HG03060 (cell line): ENCODE results near the gene FHAD1.
"Not testable (repeated sequence)": the region's sequence is repeated elsewhere in the genome, so short reads cannot be mapped to it uniquely, and the experiment has no call there.

Experiments
- ATAC-seq: cut with Tn5 transposase; IDR thresholded peaks from one replicate; pipeline ENCODE4 v1.9.1; 2021; ENCODE audit warnings: low read depth, moderate number of reproducible peaks; ENCODE audit not compliant: unreplicated experiment

The FHAD1 gene

DNA sequence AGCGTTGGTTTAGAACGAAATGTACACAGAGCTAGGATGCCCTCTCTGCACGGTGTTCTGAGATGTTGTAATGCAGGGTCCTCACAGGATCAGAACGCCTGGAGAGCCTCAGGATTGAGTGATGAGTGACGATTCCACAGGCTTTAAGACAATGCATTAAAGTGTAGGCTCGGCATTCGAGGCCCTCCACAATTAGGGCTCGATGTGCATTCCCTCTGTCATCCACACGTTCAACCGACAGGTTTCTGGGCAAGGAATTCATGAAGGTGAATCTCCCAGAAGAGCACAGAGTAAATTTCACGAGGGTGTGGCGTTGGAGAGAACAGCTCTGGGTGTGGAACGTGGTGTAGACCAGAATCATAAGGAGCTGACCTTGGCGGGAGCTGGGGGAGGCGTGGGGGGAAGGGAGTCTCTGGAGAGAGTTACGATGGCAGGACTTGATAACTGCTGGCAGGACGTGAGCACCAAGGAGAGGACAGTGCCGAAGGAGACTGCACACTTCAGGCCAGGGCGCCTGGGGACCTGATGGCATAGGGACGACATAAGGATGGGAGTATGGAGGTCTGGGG is 111.6 kb downstream of the FHAD1 start:
- ATAC-seq: no peak

DNA sequence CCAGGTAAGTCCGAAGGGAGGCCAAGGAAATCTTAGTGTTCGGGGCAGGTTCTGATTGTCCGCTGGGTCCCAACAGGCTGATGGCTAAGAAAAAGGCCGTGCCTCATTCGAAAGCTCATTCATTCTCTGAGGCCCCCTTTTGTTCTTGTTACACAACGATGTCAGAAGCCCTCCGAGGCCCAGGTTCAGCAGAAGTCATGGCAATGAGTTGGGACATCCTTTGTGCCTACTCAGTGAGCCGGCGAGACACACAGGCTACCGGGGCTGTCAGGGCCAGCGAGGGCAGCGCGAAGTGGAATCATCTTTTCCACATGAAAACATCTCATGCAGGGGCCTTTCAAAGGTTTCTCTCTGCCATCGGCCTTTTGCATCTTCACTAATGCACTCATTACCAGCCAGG is 113.7 kb downstream of the FHAD1 start:
- no peak for ATAC-seq

DNA sequence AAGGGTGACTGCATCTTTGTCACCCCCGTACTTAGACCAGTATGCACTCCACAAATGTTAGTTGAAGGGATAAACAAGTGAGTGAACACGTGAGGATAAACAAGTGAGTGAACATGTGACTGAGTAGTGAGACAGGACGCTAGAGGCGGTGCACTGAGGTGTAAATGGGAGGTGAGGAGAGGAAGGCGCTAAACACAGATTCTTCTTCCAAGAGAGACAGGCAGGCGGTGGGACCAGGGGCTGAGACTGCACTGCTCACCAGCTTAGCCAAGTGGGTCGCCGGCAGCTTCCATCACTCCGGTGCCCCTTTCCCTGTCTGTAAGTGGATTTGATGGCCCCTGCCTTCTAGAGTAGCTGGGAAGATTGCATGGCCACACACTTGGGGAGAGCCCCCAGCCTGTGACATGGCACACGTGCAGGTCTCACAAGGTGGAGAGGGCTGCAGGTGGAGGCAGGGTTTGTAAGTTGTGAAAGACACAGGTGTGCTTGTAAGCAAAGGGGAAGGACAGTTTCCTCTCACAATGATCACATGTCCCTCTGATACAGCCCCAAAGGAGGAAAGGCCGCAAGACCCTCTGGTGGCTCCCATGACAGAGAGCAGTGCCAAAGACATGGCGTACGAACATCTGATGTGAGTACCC is 115.2 kb downstream of the FHAD1 start:
- no peak for ATAC-seq

DNA sequence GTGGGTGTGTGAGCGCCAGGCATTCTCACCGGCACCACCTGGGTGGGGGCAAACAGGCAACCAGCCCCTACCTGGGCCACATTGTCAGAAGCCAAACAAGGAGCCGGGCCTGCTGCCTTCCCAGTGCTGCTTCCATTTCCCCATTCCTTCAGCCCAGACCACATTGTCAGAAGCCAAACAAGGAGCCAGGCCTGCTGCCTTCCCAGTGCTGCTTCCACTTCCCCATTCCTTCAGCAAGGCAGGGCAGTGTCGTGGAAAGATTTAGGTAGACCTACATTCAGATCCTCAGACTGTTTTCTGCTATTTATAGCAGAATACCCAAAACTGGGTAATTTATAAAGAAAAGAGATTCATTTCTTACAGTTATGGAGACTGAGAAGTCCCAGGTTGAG is 115.7 kb downstream of the FHAD1 start:
- no peak for ATAC-seq

DNA sequence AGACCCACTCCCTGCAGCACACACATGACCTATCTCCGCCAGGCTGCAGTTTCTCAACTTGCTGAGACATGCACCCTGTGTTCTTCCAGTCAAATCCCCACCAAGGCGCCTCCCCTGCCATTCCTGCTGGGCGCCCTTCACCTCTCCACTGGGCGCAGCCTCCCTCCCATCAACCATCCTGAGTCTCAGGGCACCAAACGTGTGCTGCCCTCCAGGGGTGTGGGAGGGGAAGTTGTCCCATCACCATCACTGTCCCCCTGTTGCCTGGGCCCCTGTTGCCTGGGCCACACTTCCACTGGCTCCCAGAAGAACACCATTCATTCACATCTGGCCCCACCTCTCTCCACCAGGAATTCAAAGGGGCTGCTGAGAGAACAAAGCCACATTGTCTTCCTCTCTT is 117.7 kb downstream of the FHAD1 start:
- ATAC-seq: no peak

DNA sequence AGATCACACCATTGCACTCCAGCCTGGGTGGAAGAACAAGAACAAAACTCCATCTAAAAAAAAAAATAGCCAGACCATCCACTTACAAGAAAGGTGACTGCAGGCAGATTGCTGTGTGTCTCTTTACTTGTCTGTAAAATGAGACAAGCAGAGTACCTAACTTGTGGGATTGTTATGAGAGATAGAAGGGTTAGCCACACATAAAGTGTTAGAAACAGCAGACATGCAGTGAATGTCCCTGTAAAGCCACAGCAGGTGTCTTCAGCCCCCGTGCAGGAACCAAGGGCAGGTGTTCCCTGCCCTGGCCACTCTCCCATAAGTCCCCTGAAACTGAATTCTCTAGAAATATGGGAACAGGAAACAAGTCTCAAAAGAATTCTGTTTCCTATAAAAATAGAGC is 121.9 kb downstream of the FHAD1 start:
- no peak for ATAC-seq

DNA sequence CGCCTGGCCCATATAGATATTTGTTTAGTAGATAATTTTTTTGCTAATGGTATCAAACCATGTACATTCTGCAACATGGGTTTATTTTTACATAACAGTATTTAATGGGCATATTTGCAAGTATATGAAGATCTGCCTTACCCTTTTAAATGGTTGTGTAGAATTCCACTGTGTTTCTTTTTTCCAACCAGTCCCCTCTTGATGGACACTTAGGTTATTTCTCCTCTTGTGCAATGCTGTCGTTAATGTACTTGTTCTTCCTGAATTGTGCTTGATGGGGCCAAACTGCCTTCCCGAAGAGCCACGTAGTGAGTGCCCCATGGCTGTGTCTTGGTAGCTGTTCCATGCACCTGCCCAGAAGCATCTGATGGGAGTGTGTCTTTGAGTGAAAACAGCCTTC is 123.2 kb downstream of the FHAD1 start:
- no peak for ATAC-seq

DNA sequence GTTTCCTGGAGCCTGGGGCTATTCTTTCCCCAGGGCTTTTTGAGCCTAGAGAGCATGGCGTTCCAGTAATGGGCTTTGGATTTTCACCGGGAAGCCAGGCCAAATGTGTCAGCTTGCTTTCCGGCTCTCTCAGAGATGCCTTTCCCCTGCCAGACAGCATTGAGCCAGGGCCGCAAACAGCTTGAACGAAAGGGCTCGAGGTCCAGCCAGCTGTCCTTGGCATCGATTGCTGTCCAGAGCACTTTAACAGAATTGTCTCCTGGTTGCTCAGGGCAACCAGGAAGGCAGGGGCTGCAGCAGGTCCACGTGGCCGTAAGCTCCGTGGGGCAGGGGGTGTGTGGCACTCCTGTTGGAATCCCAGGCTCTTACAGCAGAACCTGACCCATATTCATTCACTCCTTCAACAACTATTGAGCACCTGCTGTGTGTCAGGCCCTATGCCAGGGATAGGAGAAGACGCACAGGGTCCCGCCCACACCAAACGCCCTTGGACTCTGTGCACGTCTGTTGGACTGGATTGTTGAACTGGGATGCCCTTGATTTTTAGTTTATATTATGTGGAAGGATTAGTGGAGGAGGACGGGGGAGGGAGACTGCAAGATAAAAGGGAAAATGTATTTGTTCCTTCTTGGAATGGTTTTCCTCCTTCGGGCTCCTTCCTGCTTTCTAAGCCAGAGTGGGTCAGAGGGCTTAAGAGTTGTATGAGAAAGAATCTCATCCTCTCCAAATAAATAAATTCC is 123.9 kb downstream of the FHAD1 start:
- no peak for ATAC-seq

DNA sequence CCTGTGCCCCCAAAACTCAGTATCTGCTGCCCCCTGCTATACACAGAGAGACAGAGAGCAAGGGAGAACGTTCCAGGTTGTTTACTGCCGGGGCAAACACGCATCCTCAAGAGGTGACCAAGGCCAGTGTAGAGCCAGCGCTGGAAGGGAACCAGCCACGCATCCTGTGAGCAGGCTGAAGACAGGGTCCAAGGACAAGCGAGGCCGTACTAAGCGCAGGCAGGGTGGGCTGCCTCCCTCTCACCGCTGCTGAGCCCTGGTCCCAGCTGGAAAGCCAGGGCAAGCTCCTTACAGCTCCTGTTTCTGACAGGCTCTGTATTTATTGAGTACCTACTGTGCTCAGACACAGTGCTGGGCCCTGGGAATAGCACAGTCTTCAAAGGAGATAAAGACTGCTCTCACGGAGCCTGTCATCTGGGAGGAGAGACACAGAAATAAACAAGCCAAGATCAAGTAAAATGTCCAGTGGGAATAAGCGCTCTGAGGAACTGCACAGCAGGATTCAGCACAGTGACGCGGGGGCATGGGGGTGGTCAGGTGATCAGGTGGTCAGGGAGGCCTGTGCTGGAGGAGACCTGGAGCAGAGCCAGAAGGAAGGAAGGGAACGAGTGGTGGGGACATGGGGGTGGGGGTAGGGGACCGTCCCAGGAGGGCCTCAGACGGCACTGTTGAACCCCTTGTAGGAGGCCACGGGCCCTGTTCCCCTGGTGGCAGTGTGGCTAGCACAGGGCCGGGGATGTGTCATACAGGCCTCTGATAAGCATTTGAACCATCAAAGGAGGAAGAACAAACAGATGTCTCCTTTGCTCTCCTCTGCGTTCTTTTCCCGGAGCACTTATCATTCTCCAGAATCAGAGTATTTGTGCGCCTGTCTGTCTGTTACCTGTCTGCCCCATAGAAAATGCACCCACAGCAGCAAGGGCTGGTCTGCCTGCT is 124.9 kb downstream of the FHAD1 start:
- ATAC-seq: no peak

DNA sequence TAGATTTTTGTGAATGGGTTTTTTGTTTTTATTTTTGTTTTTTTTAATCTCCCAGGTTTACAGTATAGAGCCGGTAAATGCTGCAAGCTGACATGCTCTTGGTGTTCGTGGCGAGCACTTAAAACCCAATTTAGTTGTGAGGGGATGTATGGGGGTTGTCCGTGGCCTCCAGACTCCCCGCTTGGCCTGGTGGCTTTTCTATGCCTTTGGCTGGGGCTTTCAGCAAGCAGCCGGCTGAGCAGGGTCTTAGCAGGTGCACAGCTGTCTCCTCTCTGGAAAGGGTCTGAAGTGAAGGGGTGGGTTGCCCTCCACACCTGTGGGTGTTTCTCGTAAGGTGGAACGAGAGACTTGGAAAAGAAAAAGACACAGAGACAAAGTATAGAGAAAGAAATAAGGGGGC is 131.7 kb downstream of the FHAD1 start:
- ATAC-seq: no peak

DNA sequence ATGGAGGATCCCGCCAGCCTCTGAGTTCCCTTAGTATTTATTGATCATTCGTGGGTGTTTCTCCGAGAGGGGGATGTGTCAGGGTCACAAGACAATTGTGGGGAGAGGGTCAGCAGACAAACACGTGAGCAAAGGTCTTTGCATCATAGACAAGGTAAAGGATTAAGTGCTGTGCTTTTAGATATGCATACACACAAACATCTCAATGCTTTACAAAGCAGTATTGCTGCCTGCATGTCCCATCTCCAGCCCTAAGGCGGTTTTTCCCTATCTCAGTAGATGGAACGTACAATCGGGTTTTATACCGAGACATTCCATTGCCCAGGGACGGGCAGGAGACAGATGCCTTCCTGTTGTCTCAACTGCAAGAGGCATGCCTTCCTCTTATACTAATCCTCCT is 132.1 kb downstream of the FHAD1 start:
- ATAC-seq: not testable (repeated sequence)

DNA sequence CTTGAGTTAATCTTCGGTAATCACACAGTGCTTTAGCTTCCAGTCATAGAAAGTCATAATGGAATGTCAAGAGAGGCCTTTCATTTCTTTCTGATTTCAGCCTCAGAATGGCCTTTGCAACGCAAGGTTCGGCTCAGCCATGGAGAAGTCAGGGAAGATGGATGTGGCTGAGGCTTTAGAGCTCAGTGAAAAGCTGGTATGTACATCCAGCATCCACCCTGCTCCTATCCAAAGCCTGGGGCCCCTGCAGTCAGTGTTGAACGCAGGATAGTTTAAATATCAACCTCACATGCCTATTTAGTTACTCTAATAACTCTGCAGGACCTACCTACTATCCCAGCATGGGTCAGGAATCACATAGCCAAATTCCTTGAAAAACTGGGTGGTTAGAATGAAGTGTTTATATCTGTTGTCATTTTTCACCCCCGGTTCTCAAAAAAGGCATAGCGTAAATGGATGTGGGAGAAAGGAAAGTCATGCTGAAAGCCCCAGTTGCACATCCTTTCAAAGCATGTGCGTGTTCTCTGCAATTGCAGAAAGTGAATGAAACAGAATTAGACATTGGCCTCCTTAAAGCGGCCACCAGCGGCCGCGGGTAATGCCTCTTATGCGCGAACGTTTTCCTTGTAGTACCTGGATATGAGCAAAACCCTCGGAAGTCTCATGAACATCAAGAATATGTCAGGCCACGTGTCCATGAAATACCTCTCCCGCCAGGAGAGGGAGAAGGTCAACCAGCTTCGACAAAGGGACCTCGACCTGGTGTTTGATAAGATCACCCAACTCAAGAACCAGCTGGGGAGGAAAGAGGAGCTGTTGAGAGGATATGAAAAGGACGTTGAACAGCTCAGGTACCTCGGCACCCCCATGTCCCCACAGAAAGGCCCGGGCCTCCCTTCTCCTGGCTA is 133.8 kb downstream of the FHAD1 start:
- ATAC-seq: no peak

DNA sequence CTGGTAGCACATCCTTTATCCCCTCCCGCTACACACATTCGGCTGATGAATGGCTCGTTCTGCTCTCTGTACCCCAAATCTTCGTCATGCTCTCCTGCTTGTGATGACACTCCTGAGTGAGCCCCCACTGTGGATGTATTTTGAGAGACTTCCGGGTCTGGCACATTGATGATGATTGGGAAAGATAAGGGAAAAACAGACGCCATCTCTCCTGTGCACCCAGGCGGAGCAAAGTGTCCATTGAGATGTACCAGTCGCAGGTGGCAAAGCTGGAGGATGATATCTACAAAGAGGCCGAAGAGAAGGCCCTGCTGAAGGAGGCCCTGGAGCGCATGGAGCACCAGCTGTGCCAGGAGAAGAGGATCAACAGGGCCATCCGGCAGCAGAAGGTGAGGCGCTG is 134.8 kb downstream of the FHAD1 start:
- ATAC-seq: no peak

DNA sequence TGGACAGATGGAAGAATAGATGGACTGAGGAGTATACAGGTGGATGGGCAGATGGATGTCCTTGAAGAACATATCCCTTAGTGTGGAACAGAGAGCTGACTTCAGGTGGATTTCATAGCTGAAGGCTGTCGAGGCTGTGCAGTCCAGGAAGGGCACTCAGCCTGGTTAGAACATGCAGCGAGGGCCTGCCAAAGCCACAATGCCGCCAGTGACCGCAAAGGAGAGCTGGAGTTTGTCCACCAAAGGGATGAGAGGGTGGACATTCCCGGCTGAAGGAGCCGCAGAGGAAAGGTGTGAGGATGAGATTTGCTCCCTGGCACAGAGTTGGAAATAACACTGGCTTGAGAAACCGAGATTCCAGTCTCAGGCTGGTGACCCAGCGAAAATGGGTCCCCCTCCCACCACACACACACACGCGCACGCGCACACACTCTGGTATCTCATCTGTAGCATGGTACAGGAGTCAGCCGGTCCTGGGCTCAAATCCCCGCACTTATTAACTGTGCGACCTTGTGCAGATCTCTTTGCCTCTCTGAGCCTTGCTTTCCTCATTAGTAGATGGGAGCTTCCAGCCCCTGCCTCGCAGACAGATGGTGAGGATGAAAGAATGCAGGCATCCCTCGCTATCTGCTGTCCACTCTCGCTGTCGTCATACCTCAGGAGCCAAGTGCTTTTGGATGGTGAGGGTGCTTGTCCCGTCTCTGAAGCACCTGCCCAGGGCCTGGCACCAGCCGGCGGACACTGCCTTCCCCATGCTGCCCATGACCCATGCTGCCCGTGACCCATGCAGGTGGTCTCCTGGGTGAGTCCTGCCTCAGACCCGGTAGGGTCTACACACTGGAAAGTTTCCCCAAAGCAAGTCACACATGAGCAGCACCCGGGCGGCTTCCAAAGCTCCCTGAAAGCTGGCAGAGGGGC is 135.8 kb downstream of the FHAD1 start:
- ATAC-seq: no peak

DNA sequence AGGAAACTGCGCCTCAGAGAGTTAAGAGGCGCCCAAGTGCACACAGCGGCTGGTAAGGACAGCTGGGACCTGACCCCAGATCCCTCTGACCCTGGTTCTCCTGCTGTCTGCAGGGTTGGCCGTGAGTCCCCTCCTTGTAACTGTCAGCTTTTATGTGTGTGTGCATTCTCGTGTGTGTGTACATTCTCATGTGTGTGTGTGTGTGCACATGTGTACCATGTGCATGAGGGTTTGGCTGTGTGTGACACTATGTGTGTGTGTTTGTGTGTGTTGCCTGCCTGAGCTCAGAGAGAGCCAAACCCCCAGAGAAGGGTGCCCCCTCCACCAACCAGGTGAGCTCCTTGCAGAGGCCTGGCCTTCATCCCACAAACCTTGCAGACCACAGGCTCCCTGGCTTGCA is 136.8 kb downstream of the FHAD1 start:
- ATAC-seq: no peak

DNA sequence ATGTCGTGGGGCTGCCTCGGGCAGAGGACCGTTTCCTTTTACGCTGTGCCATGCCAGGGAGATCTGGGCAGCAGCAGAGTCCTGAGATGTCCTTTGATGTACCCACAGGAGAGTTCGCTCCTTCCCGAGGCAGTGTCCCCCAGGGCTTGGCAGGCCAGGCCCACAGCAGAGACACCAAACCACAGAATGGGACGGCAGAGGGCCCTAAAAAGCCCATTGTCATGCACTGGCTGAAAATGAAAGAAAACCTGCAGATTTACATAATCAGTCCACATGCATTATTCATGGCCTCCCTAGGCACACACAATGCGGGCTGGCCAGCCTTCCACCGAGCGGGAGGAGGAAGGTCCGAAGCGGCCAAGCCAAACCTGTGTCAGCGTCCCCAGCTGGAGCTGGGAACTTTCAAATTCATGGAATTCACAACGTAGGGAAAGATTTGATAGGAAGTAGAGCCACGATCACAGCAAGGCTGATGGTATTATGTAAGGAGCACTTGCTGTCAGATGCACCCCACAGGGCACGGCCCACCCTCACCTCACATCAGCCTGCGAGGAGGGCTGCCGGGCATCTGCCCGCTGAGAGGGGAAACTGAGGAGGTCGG is 137.4 kb downstream of the FHAD1 start:
- no peak for ATAC-seq

DNA sequence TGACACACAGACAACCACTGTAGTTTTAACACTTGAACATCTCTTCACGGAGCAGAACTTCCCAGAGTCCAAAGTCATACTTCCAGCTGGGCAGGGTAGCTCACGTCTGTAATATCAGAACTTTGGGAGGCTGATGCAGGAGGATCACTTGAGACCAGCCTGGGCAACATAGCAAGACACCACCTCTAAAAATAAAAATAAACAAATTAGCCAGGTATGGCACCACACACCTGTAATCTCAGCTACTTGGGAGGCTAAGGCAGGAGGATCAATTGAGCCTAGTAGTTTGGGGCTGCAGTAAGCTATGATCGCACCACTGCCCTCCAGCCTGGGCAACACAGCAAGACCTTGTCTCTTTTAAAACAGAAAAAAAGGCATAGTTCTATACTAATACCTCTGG is 138.4 kb downstream of the FHAD1 start:
- no peak for ATAC-seq

DNA sequence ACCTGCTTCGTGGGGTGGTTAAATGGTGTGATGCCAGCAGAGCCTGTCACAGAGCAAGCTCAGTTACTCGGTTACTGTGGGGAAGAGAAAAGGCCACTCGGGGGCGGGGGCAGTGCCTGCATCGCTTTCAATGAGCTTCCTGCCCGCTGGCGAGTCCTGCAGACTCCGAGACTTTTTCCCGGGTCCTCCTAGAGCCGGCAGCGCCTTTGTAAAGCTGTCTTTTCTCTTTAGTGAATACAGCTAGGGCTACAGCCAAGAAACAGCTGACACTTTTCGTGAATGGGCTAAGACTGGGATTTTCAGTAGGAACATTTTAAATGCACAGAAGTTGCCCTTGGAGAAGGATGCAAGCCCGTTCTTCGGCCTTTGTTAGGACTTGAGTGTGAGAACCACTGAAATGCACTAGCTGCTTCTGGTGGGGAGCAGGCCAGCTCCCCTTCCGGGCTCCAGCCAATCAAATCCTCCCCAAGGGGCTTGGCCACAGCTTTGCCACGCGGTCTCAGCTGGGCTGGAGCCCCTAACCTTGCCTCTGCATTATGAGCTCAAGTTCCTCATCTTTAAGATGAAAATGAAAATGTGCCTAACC is 139.2 kb downstream of the FHAD1 start:
- ATAC-seq: no peak
